ENCODE data around the gene AQP12B. TPM values are rescaled to one million over a fixed set of nuclear protein-coding genes. Genes with fewer than 3 reads are reported as not detected.
"Not testable (repeated sequence)": the region's sequence is repeated elsewhere in the genome, so short reads cannot be mapped to it uniquely, and the experiment has no call there.

AQP12B gene
- total RNA-seq, 1 donor, result not detected

GRCh38 chr2:240689975-240690374 is 7.3 kb upstream of the AQP12B start:
- no peak for DNase-seq (ENCODE audit: low read depth)
- no peak for TF ChIP-seq CTCF (IDR thresholded peaks at IDR 0.05; ENCODE audit: insufficient read depth, low read depth, low read length)
- no peak overlapping the region for H3K4me3 ChIP-seq (ENCODE audit: low read depth, low read length)

GRCh38 chr2:240688553-240688919 is 5.9 kb upstream of the AQP12B start:
- no peak for DNase-seq (ENCODE audit: low read depth)
- no peak overlapping the region for H3K4me3 ChIP-seq (ENCODE audit: low read depth, low read length)
- no peak for TF ChIP-seq CTCF (IDR thresholded peaks at IDR 0.05; ENCODE audit: insufficient read depth, low read depth, low read length)

GRCh38 chr2:240687741-240688552 is 5.3 kb upstream of the AQP12B start:
- TF ChIP-seq CTCF (IDR thresholded peaks at IDR 0.05; ENCODE audit: insufficient read depth, low read depth, low read length), result no peak
- DNase-seq (ENCODE audit: low read depth), result no peak
- no peak overlapping the region for H3K4me3 ChIP-seq (ENCODE audit: low read depth, low read length)

GRCh38 chr2:240687045-240687740 is 4.5 kb upstream of the AQP12B start:
- H3K4me3 ChIP-seq (ENCODE audit: low read depth, low read length), result no peak overlapping the region
- no peak for TF ChIP-seq CTCF (IDR thresholded peaks at IDR 0.05; ENCODE audit: insufficient read depth, low read depth, low read length)
- DNase-seq (ENCODE audit: low read depth), result no peak

GRCh38 chr2:240686460-240686859 is 3.8 kb upstream of the AQP12B start:
- DNase-seq (ENCODE audit: low read depth), result no peak
- no peak for TF ChIP-seq CTCF (IDR thresholded peaks at IDR 0.05; ENCODE audit: insufficient read depth, low read depth, low read length)

GRCh38 chr2:240685771-240686371 is 3.2 kb upstream of the AQP12B start:
- DNase-seq (ENCODE audit: low read depth), result no peak
- TF ChIP-seq CTCF (IDR thresholded peaks at IDR 0.05; ENCODE audit: insufficient read depth, low read depth, low read length), result no peak
- no peak overlapping the region for H3K4me3 ChIP-seq (ENCODE audit: low read depth, low read length)

More at GRCh38 chr2:240686460-240686859, 3.8 kb upstream of the AQP12B start:
- no peak overlapping the region for H3K4me3 ChIP-seq (ENCODE audit: low read depth, low read length)

GRCh38 chr2:240683980-240684728 is 1.5 kb upstream of the AQP12B start:
- not testable (repeated sequence) for DNase-seq (ENCODE audit: low read depth); H3K4me3 ChIP-seq (ENCODE audit: low read depth, low read length)

GRCh38 chr2:240683329-240683979 is 769 bp upstream of the AQP12B start:
- H3K4me3 ChIP-seq (ENCODE audit: low read depth, low read length); DNase-seq (ENCODE audit: low read depth): not testable (repeated sequence)

- not testable (repeated sequence) for DNase-seq (ENCODE audit: low read depth)
Measured at GRCh38 chr2:240680185-240680584, 2.5 kb downstream of the AQP12B start.

GRCh38 chr2:240678909-240679308 is 3.8 kb downstream of the AQP12B start:
- H3K4me3 ChIP-seq (ENCODE audit: low read depth, low read length); DNase-seq (ENCODE audit: low read depth): not testable (repeated sequence)

More at GRCh38 chr2:240680185-240680584, 2.5 kb downstream of the AQP12B start:
- not testable (repeated sequence) for H3K4me3 ChIP-seq (ENCODE audit: low read depth, low read length)
